Cardiac muscle cell (in vitro differentiated cells and primary cell): Measurements from ENCODE around the gene MRGPRX1. TPM values are rescaled to one million over a fixed set of nuclear protein-coding genes. Genes with fewer than 3 reads are reported as not detected.

Source experiments
- DNase-seq, 2 donors: peaks; one replicate each; pipeline versions ENCODE4 v3.0.0 to v3.0.0-alpha.2; 2010 to 2017; ENCODE audit warnings: low read depth in 1 of 2, low spot score in 1 of 2
- H3K27ac ChIP-seq: fragments of 200-600 bp; sonication (generic); 2 replicates; pipeline ENCODE4 v1.5.1; 2016
- H3K27me3 ChIP-seq: fragments of 200-600 bp; sonication (generic); 2 replicates; pipeline ENCODE4 v1.6.0; 2016; ENCODE audit warnings: control low read depth
- H3K36me3 ChIP-seq: fragments of 200-600 bp; sonication (generic); 2 replicates; pipeline ENCODE4 v1.5.1; 2016; ENCODE audit warnings: control low read depth
- H3K4me1 ChIP-seq: fragments of 200-600 bp; sonication (generic); 2 replicates; pipeline ENCODE4 v1.8.1; 2017; ENCODE audit warnings: low read depth, mild to moderate bottlenecking, mixed run types
- H3K4me3 ChIP-seq: fragments of 200-600 bp; sonication (generic); 2 replicates; pipeline ENCODE4 v1.5.1; 2016; ENCODE audit warnings: mild to moderate bottlenecking
- H3K9me3 ChIP-seq: fragments of 200-600 bp; sonication (generic); 2 replicates; pipeline ENCODE4 v1.5.1; 2017; ENCODE audit warnings: low read depth, mild to moderate bottlenecking, control low read depth
- CTCF ChIP-seq: IDR thresholded peaks from 2 replicates; pipeline ENCODE4 v1.5.1; 2012; ENCODE audit warnings: low read depth, mild to moderate bottlenecking, low read length
- polyA plus RNA-seq: library from polyadenylated mRNA; unstranded; fragments of >200 nt; fragmentation: Nextera tagmentation; extraction: Ambion mirVana; gene quantifications from 2 replicates; pipeline ENCODE4 v1.2.1, GENCODE V29; 2016
- total RNA-seq: library from RNA; depleted of rRNA; stranded (reverse); fragments of >200 nt; gene quantifications from 2 replicates; pipeline ENCODE4 v1.2.3, GENCODE V29; 2016

MRGPRX1 gene
- total and polyA plus RNA-seq, 2 experiments from 2014 or later, result not detected

DNA sequence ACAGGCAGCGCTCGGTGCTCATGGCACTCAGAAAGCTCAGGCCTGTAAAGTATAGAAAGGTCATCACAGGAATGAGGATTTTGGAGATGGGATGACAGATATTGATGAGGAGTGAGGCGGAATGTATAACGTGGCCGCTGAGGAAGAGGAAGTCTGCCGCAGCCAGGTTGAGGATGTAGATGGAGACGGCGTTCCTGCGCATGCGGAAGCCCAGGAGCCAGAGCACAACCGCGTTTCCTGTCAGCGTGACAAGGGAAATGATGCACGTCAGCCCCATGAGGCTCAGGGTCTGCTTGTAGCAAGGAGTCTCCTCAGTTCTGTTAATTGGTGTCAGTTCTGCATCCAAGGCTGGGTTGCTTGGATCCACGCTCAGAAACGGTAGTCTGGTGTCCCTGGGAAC, 33.1 kb upstream of the MRGPRX1 start:
- no peaks in the 10 kb centered on the region for H3K9me3 ChIP-seq
- no peak overlapping the region for H3K27ac ChIP-seq
- no peaks in the 10 kb centered on the region for H3K4me1 ChIP-seq
- DNase-seq, result no peak
- no peak overlapping the region for H3K4me3 ChIP-seq
- H3K36me3 ChIP-seq, result no peaks in the 10 kb centered on the region
- no peak for TF ChIP-seq CTCF
- H3K27me3 ChIP-seq, result peaks cover 12% of the 10 kb centered on the region

- Histone ChIP-seq H3K9me3 (no peaks in the 10 kb centered on the region), H3K4me3 (no peak overlapping the region), H3K4me1 (no peaks in the 10 kb centered on the region), H3K36me3 (no peaks in the 10 kb centered on the region), H3K27me3 (peaks cover 33% of the 10 kb centered on the region), H3K27ac (no peak overlapping the region)
- no peak for DNase-seq
- TF ChIP-seq CTCF, result no peak
Measured at GRCh38 chr11:18969720-18970119, 30.5 kb upstream of the MRGPRX1 start.

DNA sequence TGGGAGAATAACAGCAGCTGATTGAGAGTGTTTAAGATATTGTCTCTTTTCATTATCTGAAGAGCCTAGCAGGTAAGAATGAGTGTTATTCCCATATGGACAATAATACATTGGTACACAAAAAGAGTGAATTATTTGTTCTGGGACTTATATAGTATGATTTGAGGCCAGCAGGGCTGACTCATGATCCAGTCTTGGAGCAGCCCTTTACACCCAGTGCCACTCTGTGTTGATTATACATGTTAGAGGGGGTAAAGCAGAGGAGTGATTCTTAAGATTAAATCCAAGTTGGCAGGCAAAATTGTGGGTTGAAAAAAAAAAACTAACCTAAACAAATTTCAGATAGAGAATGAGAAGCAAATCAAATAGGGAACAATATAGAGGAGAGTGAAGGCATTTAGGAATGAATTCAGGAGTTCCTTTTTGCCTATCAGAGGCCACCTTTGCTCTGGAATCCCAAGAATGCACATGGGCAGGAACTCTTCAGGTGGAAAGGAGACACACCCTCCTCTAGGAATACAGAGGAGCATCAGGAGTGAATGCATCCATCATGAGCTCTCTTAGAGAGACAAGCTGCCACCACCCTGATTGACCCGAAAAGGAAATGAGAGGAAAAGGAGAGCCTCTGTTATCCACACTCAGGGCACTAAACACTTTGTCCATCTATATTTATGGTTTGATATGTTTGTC, 19.2 kb upstream of the MRGPRX1 start:
- Histone ChIP-seq H3K4me3 (no peak overlapping the region), H3K9me3 (no peaks in the 10 kb centered on the region), H3K27me3 (peaks cover 3% of the 10 kb centered on the region), H3K36me3 (no peaks in the 10 kb centered on the region), H3K27ac (no peak overlapping the region), H3K4me1 (no peaks in the 10 kb centered on the region)
- no peak for DNase-seq
- no peak for TF ChIP-seq CTCF

DNA sequence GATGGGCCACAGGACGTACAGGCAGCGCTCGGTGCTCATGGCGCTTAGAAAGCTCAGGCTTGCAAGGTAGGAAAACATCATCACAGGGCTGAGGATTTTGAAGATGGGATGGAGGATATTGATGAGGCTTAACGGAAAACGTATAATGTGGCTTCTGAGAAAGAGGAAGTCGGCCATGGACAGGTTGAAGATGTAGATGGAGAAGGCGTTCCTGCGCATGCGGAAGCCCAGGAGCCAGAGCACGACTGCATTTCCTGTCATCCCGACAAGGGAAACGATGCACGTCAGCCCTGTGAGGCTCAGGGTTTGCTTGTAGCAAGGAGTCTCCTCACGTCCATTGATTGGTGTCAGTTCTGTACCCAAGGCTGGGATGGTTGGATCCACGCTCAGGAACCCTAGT, 17.4 kb upstream of the MRGPRX1 start:
- Histone ChIP-seq H3K36me3 (no peaks in the 10 kb centered on the region), H3K27me3 (peaks cover 3% of the 10 kb centered on the region), H3K4me3 (no peak overlapping the region), H3K9me3 (no peaks in the 10 kb centered on the region), H3K4me1 (no peaks in the 10 kb centered on the region), H3K27ac (no peak overlapping the region)
- DNase-seq, result no peak
- TF ChIP-seq CTCF, result no peak

DNA sequence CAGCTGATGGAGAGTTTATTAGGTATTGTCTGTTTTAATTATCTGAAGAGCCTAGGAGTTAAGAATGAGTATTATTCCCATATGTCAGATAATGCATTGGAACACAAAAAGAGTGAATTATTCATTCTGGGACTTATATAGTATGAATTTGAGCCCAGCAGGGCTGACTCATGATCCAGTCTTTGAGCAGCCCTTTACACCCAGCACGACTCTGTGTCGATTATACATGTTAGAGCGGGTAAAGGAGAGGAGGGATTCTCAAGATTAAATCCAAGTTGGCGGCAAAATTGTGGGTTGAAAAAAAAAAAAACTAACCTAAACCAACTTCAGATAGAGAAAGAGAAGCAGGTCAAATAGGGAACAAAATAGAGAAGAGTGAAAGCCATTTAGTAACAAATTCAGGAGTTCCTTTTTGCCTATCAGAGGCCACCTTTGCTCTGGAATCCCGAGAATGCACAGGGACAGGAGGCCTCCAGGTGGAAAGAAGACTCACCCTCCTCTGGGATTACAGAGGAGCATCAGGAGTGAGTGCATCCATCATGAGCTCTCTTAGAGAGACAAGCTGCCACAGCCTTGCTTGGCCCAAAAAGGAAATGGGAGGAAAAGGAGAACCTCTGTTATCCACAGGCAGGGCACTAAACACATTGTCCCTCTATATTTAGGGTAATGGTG, 3.1 kb downstream of the MRGPRX1 start:
- no peaks in the 10 kb centered on the region for H3K9me3 ChIP-seq
- no peaks in the 10 kb centered on the region for H3K4me1 ChIP-seq
- no peak for TF ChIP-seq CTCF
- H3K27ac ChIP-seq, result no peak overlapping the region
- H3K27me3 ChIP-seq, result no peaks in the 10 kb centered on the region
- H3K36me3 ChIP-seq, result no peaks in the 10 kb centered on the region
- DNase-seq, result no peak
- no peak overlapping the region for H3K4me3 ChIP-seq
